GM23338 (cell line): Measurements from ENCODE around the gene TMEM51. TPM values are rescaled to one million over a fixed set of nuclear protein-coding genes. Genes with fewer than 3 reads are reported as not detected.

Experiments used
- ATAC-seq: fragments of 200-7000 bp; cut with Tn5 transposase; 3 replicates; pipeline ENCODE4 v1.9.1; 2020
- DNase-seq: peaks from one replicate; pipeline ENCODE4 v3.0.0-alpha.2; 2015; ENCODE audit warnings: low spot score
- H2AFZ ChIP-seq: fragments of 200-600 bp; sonication (generic); 2 replicates; pipeline ENCODE4 v1.8.0; 2016; ENCODE audit warnings: antibody characterized with exemption, mild to moderate bottlenecking, moderate library complexity
- H3F3A ChIP-seq: fragments of 200-600 bp; sonication (generic); replicated peaks from 2 replicates; pipeline ENCODE4 v1.8.0; 2017; ENCODE audit warnings: antibody characterized with exemption, mixed run types, low read depth
- H3K27ac ChIP-seq: fragments of 200-600 bp; sonication (generic); 2 replicates; pipeline ENCODE4 v1.6.1; 2016; ENCODE audit warnings: low read depth
- H3K27me3 ChIP-seq: fragments of 200-600 bp; sonication (generic); 2 replicates; pipeline ENCODE4 v1.8.0; 2016; ENCODE audit warnings: mild to moderate bottlenecking, mixed run types, moderate library complexity; ENCODE audit not compliant: insufficient read depth
- H3K36me3 ChIP-seq: fragments of 200-600 bp; sonication (generic); 2 replicates; pipeline ENCODE4 v1.8.0; 2016; ENCODE audit warnings: mild to moderate bottlenecking; ENCODE audit not compliant: insufficient read depth
- H3K4me1 ChIP-seq: fragments of 200-600 bp; sonication (generic); 2 replicates; pipeline ENCODE4 v1.8.0; 2016; ENCODE audit warnings: mild to moderate bottlenecking, moderate library complexity; ENCODE audit not compliant: insufficient read depth
- H3K4me2 ChIP-seq: fragments of 200-600 bp; sonication (generic); 2 replicates; pipeline ENCODE4 v1.7.1; 2017; ENCODE audit warnings: mixed run types
- H3K4me3 ChIP-seq: fragments of 200-600 bp; sonication (generic); 2 replicates; pipeline ENCODE4 v1.6.1; 2016; ENCODE audit warnings: mixed run types
- H3K79me2 ChIP-seq: fragments of 200-600 bp; sonication (generic); replicated peaks from 2 replicates; pipeline ENCODE4 v1.8.0; 2017; ENCODE audit warnings: mild to moderate bottlenecking; ENCODE audit not compliant: insufficient read depth
- H3K9me2 ChIP-seq: fragments of 200-600 bp; sonication (generic); 2 replicates; pipeline ENCODE4 v1.8.0; 2017; ENCODE audit not compliant: insufficient read depth
- H4K20me1 ChIP-seq: fragments of 200-600 bp; sonication (generic); replicated peaks from 2 replicates; pipeline ENCODE4 v1.8.0; 2017; ENCODE audit warnings: mild to moderate bottlenecking; ENCODE audit not compliant: insufficient read depth
- H3K27ac Mint-ChIP-seq: 2 replicates; pipeline ENCODE4 v1.8.0; 2020; ENCODE audit warnings: inconsistent platforms, mild to moderate bottlenecking, moderate library complexity, mixed read lengths
- H3K27me3 Mint-ChIP-seq: 3 replicates; pipeline ENCODE4 v1.8.0; 2022; ENCODE audit warnings: low read depth, mild to moderate bottlenecking, moderate library complexity, mixed read lengths, inconsistent platforms; ENCODE audit not compliant: insufficient read depth, poor library complexity
- H3K36me3 Mint-ChIP-seq: 3 replicates; pipeline ENCODE4 v1.8.0; 2021; ENCODE audit warnings: low read depth, mild to moderate bottlenecking, inconsistent platforms, moderate library complexity, mixed read lengths
- H3K4me1 Mint-ChIP-seq: 3 replicates; pipeline ENCODE4 v1.8.0; 2020; ENCODE audit warnings: mild to moderate bottlenecking, inconsistent platforms, mixed read lengths
- H3K4me3 Mint-ChIP-seq: 3 replicates; pipeline ENCODE4 v1.8.0; 2021; ENCODE audit warnings: moderate library complexity, mild to moderate bottlenecking, inconsistent platforms, mixed read lengths
- H3K9me3 Mint-ChIP-seq: 3 replicates; pipeline ENCODE4 v1.8.0; 2020; ENCODE audit warnings: moderate library complexity, mild to moderate bottlenecking, inconsistent platforms, mixed read lengths
- EZH2phosphoT487 ChIP-seq: fragments of 200-600 bp; sonication (generic); IDR thresholded peaks from one replicate; pipeline ENCODE4 v1.8.1; 2018; ENCODE audit warnings: antibody characterized with exemption; ENCODE audit not compliant: unreplicated experiment
- NANOG ChIP-seq: IDR thresholded peaks from 2 replicates; pipeline ENCODE4 v1.6.1; 2016; ENCODE audit warnings: antibody characterized with exemption, borderline replicate concordance
- ZNF114 ChIP-seq: fragments of 250-450 bp; sonication (Bioruptor Pico); IDR thresholded peaks from 2 replicates; pipeline ENCODE4 v1.5.0; 2020; ENCODE audit warnings: mild to moderate bottlenecking, moderate library complexity
- ZNF331 ChIP-seq: fragments of 250-450 bp; sonication (Bioruptor Pico); IDR thresholded peaks from 2 replicates; pipeline ENCODE4 v1.5.0; 2020; ENCODE audit warnings: low read depth, mild to moderate bottlenecking, moderate library complexity
- ZNF462 ChIP-seq: fragments of 250-450 bp; sonication (Bioruptor Pico); IDR thresholded peaks from 2 replicates; pipeline ENCODE4 v1.5.0; 2020; ENCODE audit warnings: mild to moderate bottlenecking, moderate library complexity
- polyA plus RNA-seq: library from polyadenylated mRNA; unstranded; fragments of >200 nt; fragmentation: Nextera tagmentation; extraction: Ambion mirVana; gene quantifications from 2 replicates; pipeline ENCODE4 v1.2.1, GENCODE V29; 2016
- total RNA-seq: library from RNA; depleted of rRNA; stranded (reverse); fragments of >200 nt; shearing (Covaris generic); gene quantifications from 2 replicates; pipeline ENCODE4 v1.2.3, GENCODE V29; 2014
- TF ChIP-seq, protein P1 (sequence below), 2 experiments: fragments of 200-600 bp in 1 of 2; sonication (generic) in 1 of 2; conservative IDR thresholded peaks; 2 replicates each; pipeline versions ENCODE4 v1.5.1 to v1.6.1; 2016 to 2017; ENCODE audit warnings: antibody characterized with exemption in 2 of 2, low read depth in 2 of 2, mild to moderate bottlenecking in 2 of 2, moderate library complexity in 1 of 2
- TF ChIP-seq, protein P2 (sequence below): IDR thresholded peaks from one replicate; pipeline ENCODE4 v1.6.1; 2018; ENCODE audit warnings: antibody characterized with exemption; ENCODE audit not compliant: unreplicated experiment

The TMEM51 gene
- total and polyA plus RNA-seq, 2 experiments from 2014 or later = 4.0 to 5.2 TPM

DNA sequence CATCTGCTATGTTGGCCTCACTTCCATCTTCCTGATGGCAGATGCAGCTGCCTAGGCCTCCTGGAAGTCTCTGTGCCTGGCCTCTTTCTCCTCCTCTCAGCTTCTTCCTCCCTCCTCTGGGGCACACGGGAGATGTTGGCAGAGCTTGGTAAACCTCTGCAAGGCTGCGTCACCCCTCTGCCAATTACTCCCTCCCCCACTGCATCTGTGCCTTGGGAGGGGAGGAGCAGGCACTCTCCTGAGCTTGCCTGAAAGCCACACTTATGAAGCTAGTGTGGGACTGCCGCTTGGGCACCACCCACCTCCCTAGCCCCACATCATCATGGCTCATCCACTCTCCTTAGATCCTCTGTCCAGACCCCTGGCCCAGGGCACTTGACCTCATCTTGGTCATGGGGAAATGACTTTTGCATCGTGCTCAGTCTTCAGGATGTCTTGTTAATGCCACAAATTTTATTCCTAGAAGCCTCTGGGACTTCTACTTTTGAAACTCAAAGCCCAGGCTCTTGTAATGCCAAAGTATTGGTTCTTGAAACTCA, 7.3 kb upstream of the TMEM51 start:
- Histone ChIP-seq H3K4me1 (no peaks in the 10 kb centered on the region), H3K4me2 (no peak overlapping the region), H2AFZ (no peak overlapping the region), H3K9me2 (no peaks in the 10 kb centered on the region), H4K20me1 (no peaks in the 10 kb centered on the region), H3K27me3 (peaks cover 13% of the 10 kb centered on the region), H3K27ac (no peak overlapping the region), H3K79me2 (no peaks in the 10 kb centered on the region), H3F3A (no peaks in the 10 kb centered on the region), H3K36me3 (no peaks in the 10 kb centered on the region), H3K4me3 (no peak overlapping the region)
- Mint-ChIP-seq H3K27me3 (peaks cover 9% of the 10 kb centered on the region), H3K9me3 (no peaks in the 10 kb centered on the region), H3K27ac (no peak overlapping the region), H3K4me1 (no peaks in the 10 kb centered on the region), H3K4me3 (no peak overlapping the region), H3K36me3 (no peaks in the 10 kb centered on the region)
- no peak for TF ChIP-seq ZNF331 (CRISPR knock-in tag)
- TF ChIP-seq, protein P1, sequence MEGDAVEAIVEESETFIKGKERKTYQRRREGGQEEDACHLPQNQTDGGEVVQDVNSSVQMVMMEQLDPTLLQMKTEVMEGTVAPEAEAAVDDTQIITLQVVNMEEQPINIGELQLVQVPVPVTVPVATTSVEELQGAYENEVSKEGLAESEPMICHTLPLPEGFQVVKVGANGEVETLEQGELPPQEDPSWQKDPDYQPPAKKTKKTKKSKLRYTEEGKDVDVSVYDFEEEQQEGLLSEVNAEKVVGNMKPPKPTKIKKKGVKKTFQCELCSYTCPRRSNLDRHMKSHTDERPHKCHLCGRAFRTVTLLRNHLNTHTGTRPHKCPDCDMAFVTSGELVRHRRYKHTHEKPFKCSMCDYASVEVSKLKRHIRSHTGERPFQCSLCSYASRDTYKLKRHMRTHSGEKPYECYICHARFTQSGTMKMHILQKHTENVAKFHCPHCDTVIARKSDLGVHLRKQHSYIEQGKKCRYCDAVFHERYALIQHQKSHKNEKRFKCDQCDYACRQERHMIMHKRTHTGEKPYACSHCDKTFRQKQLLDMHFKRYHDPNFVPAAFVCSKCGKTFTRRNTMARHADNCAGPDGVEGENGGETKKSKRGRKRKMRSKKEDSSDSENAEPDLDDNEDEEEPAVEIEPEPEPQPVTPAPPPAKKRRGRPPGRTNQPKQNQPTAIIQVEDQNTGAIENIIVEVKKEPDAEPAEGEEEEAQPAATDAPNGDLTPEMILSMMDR (conservative IDR thresholded peaks at IDR 0.05; ENCODE audit: low read depth in 2 of 2) = no peak
- no peak for TF ChIP-seq ZNF462 (CRISPR knock-in tag)
- no peak for TF ChIP-seq EZH2phosphoT487
- no peak for TF ChIP-seq ZNF114 (CRISPR knock-in tag)
- TF ChIP-seq, protein P2, sequence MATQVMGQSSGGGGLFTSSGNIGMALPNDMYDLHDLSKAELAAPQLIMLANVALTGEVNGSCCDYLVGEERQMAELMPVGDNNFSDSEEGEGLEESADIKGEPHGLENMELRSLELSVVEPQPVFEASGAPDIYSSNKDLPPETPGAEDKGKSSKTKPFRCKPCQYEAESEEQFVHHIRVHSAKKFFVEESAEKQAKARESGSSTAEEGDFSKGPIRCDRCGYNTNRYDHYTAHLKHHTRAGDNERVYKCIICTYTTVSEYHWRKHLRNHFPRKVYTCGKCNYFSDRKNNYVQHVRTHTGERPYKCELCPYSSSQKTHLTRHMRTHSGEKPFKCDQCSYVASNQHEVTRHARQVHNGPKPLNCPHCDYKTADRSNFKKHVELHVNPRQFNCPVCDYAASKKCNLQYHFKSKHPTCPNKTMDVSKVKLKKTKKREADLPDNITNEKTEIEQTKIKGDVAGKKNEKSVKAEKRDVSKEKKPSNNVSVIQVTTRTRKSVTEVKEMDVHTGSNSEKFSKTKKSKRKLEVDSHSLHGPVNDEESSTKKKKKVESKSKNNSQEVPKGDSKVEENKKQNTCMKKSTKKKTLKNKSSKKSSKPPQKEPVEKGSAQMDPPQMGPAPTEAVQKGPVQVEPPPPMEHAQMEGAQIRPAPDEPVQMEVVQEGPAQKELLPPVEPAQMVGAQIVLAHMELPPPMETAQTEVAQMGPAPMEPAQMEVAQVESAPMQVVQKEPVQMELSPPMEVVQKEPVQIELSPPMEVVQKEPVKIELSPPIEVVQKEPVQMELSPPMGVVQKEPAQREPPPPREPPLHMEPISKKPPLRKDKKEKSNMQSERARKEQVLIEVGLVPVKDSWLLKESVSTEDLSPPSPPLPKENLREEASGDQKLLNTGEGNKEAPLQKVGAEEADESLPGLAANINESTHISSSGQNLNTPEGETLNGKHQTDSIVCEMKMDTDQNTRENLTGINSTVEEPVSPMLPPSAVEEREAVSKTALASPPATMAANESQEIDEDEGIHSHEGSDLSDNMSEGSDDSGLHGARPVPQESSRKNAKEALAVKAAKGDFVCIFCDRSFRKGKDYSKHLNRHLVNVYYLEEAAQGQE = no peak
- TF ChIP-seq NANOG = no peak
- DNase-seq (no peak), ATAC-seq (no peak)
